Naive thymus-derived CD4-positive, alpha-beta T cell (primary cell): ENCODE results near the gene PDE6G. TPM values are rescaled to one million over a fixed set of nuclear protein-coding genes. Genes with fewer than 3 reads are reported as not detected.

ENCODE experiments used
- ATAC-seq: fragments of 150-1000 bp; cut with Tn5 transposase; 2 replicates; pipeline ENCODE4 v1.10.0; 2021; ENCODE audit warnings: mild to moderate bottlenecking, moderate library complexity
- CTCF ChIA-PET: fragments of 350-600 bp; sonication (Branson Sonifier 250); formaldehyde crosslinking; loops from one replicate; lab custom pipeline; 2021; ENCODE audit warnings: antibody characterized with exemption; lab: Charles Lee
- POLR2A ChIA-PET: fragments of 350-600 bp; sonication (Branson Sonifier 250); formaldehyde crosslinking; loops from one replicate; lab custom pipeline; 2021; ENCODE audit warnings: antibody characterized with exemption, inconsistent platforms; lab: Charles Lee
- DNase-seq, 9 donors: peaks; one replicate each; pipeline versions ENCODE4 v3.0.0 to v3.0.0-alpha.2; 2020 to 2022; ENCODE audit warnings: mixed read lengths in 1 of 9
- H3K27ac ChIP-seq: one replicate; pipeline ENCODE4 v1.7.0; 2013; ENCODE audit warnings: mild to moderate bottlenecking, low read depth, low read length, moderate library complexity
- H3K27me3 ChIP-seq, 2 donors: one replicate each; pipeline ENCODE4 v1.7.0; 2013; ENCODE audit warnings: low read length in 2 of 2, mild to moderate bottlenecking in 2 of 2, moderate library complexity in 2 of 2; ENCODE audit not compliant: control insufficient read depth in 2 of 2, insufficient read depth in 2 of 2
- H3K36me3 ChIP-seq, 3 experiments: 1 replicate in 2 of 3; 2 replicates in 1 of 3; pipeline ENCODE4 v1.7.0; 2013; ENCODE audit warnings: low read length in 3 of 3, mild to moderate bottlenecking in 3 of 3, moderate library complexity in 1 of 3; ENCODE audit not compliant: insufficient read depth in 3 of 3, control insufficient read depth in 2 of 3
- H3K4me1 ChIP-seq, 2 donors: one replicate each; pipeline ENCODE4 v1.7.0; 2013; ENCODE audit warnings: low read length in 2 of 2, mild to moderate bottlenecking in 2 of 2, moderate library complexity in 1 of 2; ENCODE audit not compliant: control insufficient read depth in 2 of 2, insufficient read depth in 2 of 2
- H3K4me3 ChIP-seq: 2 replicates; pipeline ENCODE4 v1.7.0; 2013; ENCODE audit warnings: mild to moderate bottlenecking, low read length
- H3K9me3 ChIP-seq, 3 experiments: 1 replicate in 2 of 3; 2 replicates in 1 of 3; pipeline ENCODE4 v1.7.0; 2013; ENCODE audit warnings: low read length in 3 of 3; ENCODE audit not compliant: control insufficient read depth in 2 of 3
- H3K27ac Mint-ChIP-seq, 9 donors: one replicate each; pipeline ENCODE4 v1.8.0; 2020 to 2022; ENCODE audit warnings: mixed read lengths in 9 of 9, mild to moderate bottlenecking in 8 of 9, moderate library complexity in 5 of 9, inconsistent platforms in 2 of 9
- H3K27me3 Mint-ChIP-seq, 5 donors: one replicate each; pipeline ENCODE4 v1.8.0; 2021 to 2022; ENCODE audit warnings: mixed read lengths in 5 of 5, mild to moderate bottlenecking in 1 of 5
- H3K36me3 Mint-ChIP-seq, 5 donors: one replicate each; pipeline ENCODE4 v1.8.0; 2020 to 2022; ENCODE audit warnings: mixed read lengths in 5 of 5, mild to moderate bottlenecking in 3 of 5, inconsistent platforms in 1 of 5
- H3K4me1 Mint-ChIP-seq, 7 donors: one replicate each; pipeline ENCODE4 v1.8.0; 2020 to 2022; ENCODE audit warnings: mixed read lengths in 7 of 7, mild to moderate bottlenecking in 3 of 7, inconsistent platforms in 1 of 7
- H3K4me3 Mint-ChIP-seq, 10 donors: one replicate each; pipeline ENCODE4 v1.8.0; 2020 to 2022; ENCODE audit warnings: mild to moderate bottlenecking in 10 of 10, mixed read lengths in 10 of 10, moderate library complexity in 6 of 10, inconsistent platforms in 2 of 10
- H3K9me3 Mint-ChIP-seq, 11 donors: one replicate each; pipeline ENCODE4 v1.8.0; 2020 to 2022; ENCODE audit warnings: mixed read lengths in 11 of 11, mild to moderate bottlenecking in 4 of 11, inconsistent platforms in 1 of 11, moderate library complexity in 1 of 11
- intact Hi-C, 2 donors: fragments of 100-400 bp; cut with micrococcal nuclease; formaldehyde crosslinking; loops; one replicate each; pipeline ENCODE4 v1.15.1; 2023
- polyA plus RNA-seq, 2 donors: library from polyadenylated mRNA; unstranded; fragments of 300-500 nt; fragmentation: Illumina TruSeq; gene quantifications; one replicate each; pipeline ENCODE4 v1.2.3, GENCODE V29; 2021
- total RNA-seq, 6 experiments: library from RNA in 5 of 6; stranded (reverse) in 5 of 6; gene quantifications; 1 replicate in 5 of 6; 2 replicates in 1 of 6; pipeline ENCODE4 v1.2.3 and lab custom pipeline; 2021 to 2026

PDE6G gene
- total RNA-seq (10 to 100 TPM in 1 of 5 experiments, 1 to 10 TPM in 4; 1.0 to 28.0 (median 1.9) TPM), polyA plus RNA-seq (1 to 10 TPM; 2.0 to 2.6 TPM), total RNA-seq (lab: John Stamatoyannopoulos, UW) (0.67 reads per million)

GRCh38 chr17:81656118-81656743 is at the start of gene PDE6G:
PDE6G (minus strand) TSS chr17:81656542; CDS start chr17:81653305, 3,237 bp downstream.
- Histone ChIP-seq H3K36me3 (no peaks in the 10 kb centered on the region), H3K27ac (no peak within 1 kb of the TSS), H3K4me3 (no peak within 1 kb of the TSS), H3K27me3 (peaks cover 0 to 4% of the 10 kb centered on the region in 2 donors), H3K9me3 (no peaks in the 10 kb centered on the region), H3K4me1 (peaks cover 0 to 5% of the 10 kb centered on the region in 2 donors)
- peaks cover 0 to 8% (median 5%) of the 10 kb centered on the region in 5 donors for H3K27me3 Mint-ChIP-seq
- intact Hi-C loops: no loop called here
- peak within 1 kb of the TSS in 1 of 10 donors; percentile 41 for H3K4me3 Mint-ChIP-seq
- CTCF ChIA-PET: no interaction called here
- H3K36me3 Mint-ChIP-seq: peaks cover 0 to 6% (median 0%) of the 10 kb centered on the region in 5 donors
- no peak for DNase-seq
- no peaks in the 10 kb centered on the region for H3K9me3 Mint-ChIP-seq
- H3K27ac Mint-ChIP-seq: peak within 1 kb of the TSS in 2 of 9 donors; percentile 14 to 57
- POLR2A ChIA-PET: interaction anchor here (0.7 to 1.1 kb wide), 3 partner anchors 27 to 274 kb away, joined by 3 to 4 read pairs (median 3); partner anchors contain the start of genes ARL16 and HGS
- no peak for ATAC-seq
- H3K4me1 Mint-ChIP-seq: peaks cover 8 to 37% (median 25%) of the 10 kb centered on the region in 7 donors

- peaks cover 22 to 44% (median 27%) of the 10 kb centered on the region in 7 donors for H3K4me1 Mint-ChIP-seq
- ATAC-seq: no peak
- H3K9me3 Mint-ChIP-seq: no peaks in the 10 kb centered on the region
- ChIA-PET CTCF (interaction anchor here (0.7 to 1.8 kb wide), 2 partner anchors 10 to 537 kb away, joined by 4 read pairs; no protein-coding TSS in a partner anchor), POLR2A (interaction anchor here (1.2 kb wide), 1 partner anchor 37 kb away, joined by 3 read pairs; no protein-coding TSS in a partner anchor)
- Histone ChIP-seq H3K4me1 (peaks cover 26 to 29% of the 10 kb centered on the region in 2 donors), H3K27me3 (no peaks in the 10 kb centered on the region), H3K4me3 (no peak overlapping the region), H3K27ac (no peak overlapping the region), H3K9me3 (no peaks in the 10 kb centered on the region), H3K36me3 (peaks cover 0 to 53% (median 11%) of the 10 kb centered on the region in 3 experiments)
- H3K27ac Mint-ChIP-seq: peak overlapping the region in 5 of 9 donors; percentile 13 to 59 (median 36)
- DNase-seq: no peak
- intact Hi-C loops: no loop called here
- peaks cover 0 to 22% (median 0%) of the 10 kb centered on the region in 5 donors for H3K36me3 Mint-ChIP-seq
- H3K4me3 Mint-ChIP-seq: peak overlapping the region in 6 of 10 donors; percentile 9 to 51 (median 25)
- H3K27me3 Mint-ChIP-seq: no peaks in the 10 kb centered on the region
These were observed 49.3 kb upstream of the PDE6G start for GRCh38 chr17:81705518-81706231.

GRCh38 chr17:81703747-81704654 is 47.7 kb upstream of the PDE6G start:
- H3K27ac Mint-ChIP-seq: peak overlapping the region in 8 of 9 donors; percentile 6 to 94 (median 87)
- no peaks in the 10 kb centered on the region for H3K9me3 Mint-ChIP-seq
- H3K4me3 Mint-ChIP-seq: peak overlapping the region; percentile 62 to 91 (median 83)
- ChIA-PET CTCF (interaction anchor here (1.8 kb wide), 1 partner anchor 8 kb away, joined by 4 read pairs; no protein-coding TSS in a partner anchor), POLR2A (interaction anchor here (0.6 to 3.6 kb wide), 10 partner anchors 10 to 195 kb away, joined by 3 to 49 read pairs (median 5); partner anchors contain the start of genes ARL16, CCDC137, HGS and MCRIP1)
- Histone ChIP-seq H3K27ac (peak overlapping the region; percentile 95), H3K9me3 (no peaks in the 10 kb centered on the region), H3K27me3 (no peaks in the 10 kb centered on the region), H3K4me3 (peak overlapping the region; percentile 91), H3K4me1 (peaks cover 23 to 24% of the 10 kb centered on the region in 2 donors), H3K36me3 (peaks cover 0 to 61% (median 11%) of the 10 kb centered on the region in 3 experiments)
- peaks cover 0 to 22% (median 0%) of the 10 kb centered on the region in 5 donors for H3K36me3 Mint-ChIP-seq
- H3K4me1 Mint-ChIP-seq: peaks cover 21 to 38% (median 26%) of the 10 kb centered on the region in 7 donors
- H3K27me3 Mint-ChIP-seq: no peaks in the 10 kb centered on the region
- DNase-seq (peak in 4 of 9 donors; percentile 20 to 43 (median 24)), ATAC-seq (peak; percentile 13)
- intact Hi-C loops: loop anchor here (1.0 to 5.0 kb wide), 12 partner anchors 8 to 157 kb away; partner anchors contain the start of genes ARL16 (in 2 of the 2), CCDC137 (in 2 of the 2), FAAP100 (in 2 of the 2) and MCRIP1 (in 2 of the 2)

- peaks cover 0 to 25% (median 0%) of the 10 kb centered on the region in 5 donors for H3K36me3 Mint-ChIP-seq
- Histone ChIP-seq H3K27ac (peak within 1 kb of the TSS; percentile 95), H3K27me3 (no peaks in the 10 kb centered on the region), H3K9me3 (no peaks in the 10 kb centered on the region), H3K4me3 (peak within 1 kb of the TSS; percentile 91), H3K36me3 (peaks cover 0 to 67% (median 11%) of the 10 kb centered on the region in 3 experiments), H3K4me1 (peaks cover 23 to 24% of the 10 kb centered on the region in 2 donors)
- H3K9me3 Mint-ChIP-seq: no peaks in the 10 kb centered on the region
- peak; percentile 96 for ATAC-seq
- intact Hi-C loops: loop anchor here (1.0 to 5.0 kb wide), 12 partner anchors 9 to 158 kb away; partner anchors contain the start of genes ARL16 (in 2 of the 2), CCDC137 (in 2 of the 2), FAAP100 (in 2 of the 2) and MCRIP1 (in 2 of the 2)
- peaks cover 21 to 38% (median 26%) of the 10 kb centered on the region in 7 donors for H3K4me1 Mint-ChIP-seq
- H3K4me3 Mint-ChIP-seq: peak within 1 kb of the TSS; percentile 83 to 94 (median 90)
- ChIA-PET CTCF (no interaction called here), POLR2A (interaction anchor here (0.6 to 3.6 kb wide), 11 partner anchors 9 to 194 kb away, joined by 3 to 49 read pairs (median 5); partner anchors contain the start of genes ARL16, CCDC137, HGS and MCRIP1)
- H3K27ac Mint-ChIP-seq: peak within 1 kb of the TSS; percentile 84 to 96 (median 92)
- DNase-seq: peak; percentile 75 to 87 (median 84)
- no peaks in the 10 kb centered on the region for H3K27me3 Mint-ChIP-seq
These were observed 46.8 kb upstream of the PDE6G start, which contains the start of gene MRPL12 for GRCh38 chr17:81702934-81703746. MRPL12 (plus strand) TSS chr17:81703367; CDS start chr17:81703502, 135 bp downstream.
